ENCODE data around the gene UBE2L5.

GRCh38 chr13:30429235-30429634, 6.9 kb downstream of the UBE2L5 start:
- TF ChIP-seq CTCF (IDR thresholded peaks at IDR 0.05; ENCODE audit: insufficient read depth, low read depth, low read length) (no peak), EZH2 (IDR thresholded peaks at IDR 0.05; ENCODE audit: insufficient read depth, low read length) (no peak)

All from astrocyte (in vitro differentiated cells and primary cell).